Measurements from ENCODE around the gene ROBO1. TPM values are rescaled to one million over a fixed set of nuclear protein-coding genes. Genes with fewer than 3 reads are reported as not detected.

ROBO1 gene
- total and polyA plus RNA-seq, 2 of the 8 experiments (the other 6 are each of a cell fraction or from before 2014, with no cell fraction given), result 51.4 to 91.0 TPM

- TF ChIP-seq TBP (IDR thresholded peaks at IDR 0.05; ENCODE audit: low read depth, low read length) (no peak), CTCF (IDR thresholded peaks at IDR 0.05; ENCODE audit: control extremely low read depth in 1 of 3, insufficient read depth in 1 of 3, low read depth in 1 of 3, low read length in 3 of 3) (peak in 2 of 3 experiments; percentile 15 to 24; a peak in 2 of 4 replicates), CBX8 (IDR thresholded peaks at IDR 0.05; ENCODE audit: borderline replicate concordance, low read depth, low read length) (no peak)
These were observed 749.1 kb downstream of the ROBO1 start (continued) for GRCh38 chr3:79018671-79019136.
